SH-SY5Y (cell line): ENCODE data around the gene CALML5.

ENCODE experiments used
- GATA2 ChIP-seq: IDR thresholded peaks from 2 replicates; pipeline ENCODE4 v1.6.1; 2011; ENCODE audit warnings: mild to moderate bottlenecking, low read depth, low read length
- GATA3 ChIP-seq: IDR thresholded peaks from 2 replicates; pipeline ENCODE4 v1.6.1; 2011; ENCODE audit warnings: low read depth, mild to moderate bottlenecking, low read length, moderate library complexity

The CALML5 gene

DNA sequence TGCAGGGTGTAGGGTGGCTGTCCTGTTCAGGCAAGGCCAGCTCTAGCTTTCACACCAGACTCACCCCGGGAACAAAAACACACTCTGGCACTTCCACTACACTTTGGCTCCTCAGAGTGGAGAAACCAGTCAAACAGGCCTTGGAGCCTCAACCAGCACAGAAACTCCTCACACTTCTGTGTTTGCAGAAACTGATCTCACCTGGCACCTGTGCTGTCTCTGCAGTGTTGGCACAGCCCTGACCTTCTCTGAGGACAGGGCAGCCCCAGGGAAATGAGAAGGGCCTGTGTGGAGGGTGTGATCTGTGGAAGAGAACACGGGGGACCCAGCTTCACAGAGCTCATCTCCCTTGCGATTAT lies 4.1 kb upstream of the CALML5 start:
- TF ChIP-seq GATA3 (no peak), GATA2 (no peak)

DNA sequence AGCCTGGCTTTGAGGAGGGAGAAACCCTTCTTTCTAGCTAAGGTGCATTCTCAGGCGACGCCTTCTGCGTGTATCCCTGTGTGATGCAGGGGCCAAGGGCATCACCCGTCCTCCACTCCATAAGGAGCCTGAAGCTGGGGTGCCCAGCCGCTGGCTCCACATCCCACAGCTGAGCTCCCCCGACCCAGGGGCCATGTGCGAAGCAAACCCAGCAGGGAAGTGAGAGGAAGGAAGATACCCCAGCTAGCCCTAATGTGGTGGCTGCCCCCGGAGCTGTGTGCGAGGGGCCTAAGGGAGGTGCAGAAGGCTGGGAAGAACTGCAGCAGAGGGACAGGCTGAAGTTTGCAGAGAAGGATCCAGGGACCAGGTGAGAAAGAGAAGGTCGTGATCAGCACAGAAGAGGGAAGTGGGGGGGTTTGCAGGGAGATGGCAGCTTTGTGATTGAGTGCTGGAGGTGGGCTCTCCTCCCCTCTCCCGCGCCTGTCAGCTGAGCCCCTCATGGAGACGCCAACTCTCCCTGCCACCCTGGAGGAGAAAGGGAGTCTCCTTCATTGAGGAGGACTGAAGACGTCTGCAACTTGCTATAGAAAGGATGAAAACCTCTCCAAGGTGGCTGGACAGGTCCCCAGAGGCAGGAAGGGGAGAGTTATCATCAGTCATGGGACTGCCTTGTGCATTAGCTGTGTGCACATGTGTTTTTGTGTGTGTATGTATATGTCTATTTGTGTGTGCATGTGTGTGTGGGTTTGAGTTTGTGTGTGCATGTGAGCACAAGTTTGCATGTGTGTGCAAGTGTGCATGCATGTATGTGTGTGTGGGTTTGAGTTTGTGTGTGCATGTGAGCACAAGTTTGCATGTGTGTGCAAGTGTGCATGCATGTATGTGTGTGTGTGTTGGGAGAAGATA lies 3.5 kb upstream of the CALML5 start:
- TF ChIP-seq GATA3 (no peak), GATA2 (no peak)

DNA sequence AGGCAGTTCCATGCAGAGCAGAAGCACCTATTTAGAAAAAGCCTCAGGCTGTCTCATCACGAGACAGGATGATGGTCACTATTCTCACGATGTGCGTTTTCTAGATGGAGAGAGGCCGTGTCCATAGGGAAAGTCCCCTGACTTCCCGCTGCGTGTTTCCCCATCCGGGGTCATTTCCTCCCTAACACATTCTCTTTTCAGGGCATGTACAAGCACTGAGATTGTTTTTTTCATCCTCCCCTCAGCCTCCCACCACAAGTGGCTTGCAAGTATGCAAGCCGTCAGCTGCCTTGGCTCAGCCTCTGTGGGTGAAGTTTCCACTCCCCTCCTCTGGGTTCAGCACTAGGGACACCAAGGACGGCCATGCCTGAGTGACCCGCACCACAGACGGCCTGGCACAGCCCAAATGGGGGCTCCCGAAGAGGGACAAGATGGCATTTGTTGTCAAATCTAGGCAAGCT lies 2.7 kb upstream of the CALML5 start:
- TF ChIP-seq GATA2 = no peak
- no peak for TF ChIP-seq GATA3

DNA sequence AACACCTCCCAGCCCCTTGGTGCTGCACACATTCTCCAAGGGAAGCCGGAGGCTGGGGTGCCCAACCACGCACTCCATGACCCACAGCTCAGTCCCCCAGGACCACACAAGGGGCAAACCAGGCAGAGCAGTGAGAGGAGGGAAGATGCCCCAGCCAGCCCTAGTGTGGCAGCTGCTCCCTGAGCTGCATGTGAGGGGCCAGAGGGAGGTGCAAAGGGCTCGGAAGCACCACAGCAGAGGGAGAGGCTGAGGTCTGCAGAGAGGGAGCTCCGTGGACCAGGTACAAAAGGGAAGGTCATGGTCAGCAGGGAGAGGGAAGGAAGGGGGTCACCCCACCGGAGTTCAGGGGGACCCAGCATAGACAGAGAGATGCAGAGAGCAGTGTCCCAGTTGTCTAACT lies 1.5 kb upstream of the CALML5 start:
- TF ChIP-seq GATA3 = no peak
- no peak for TF ChIP-seq GATA2

DNA sequence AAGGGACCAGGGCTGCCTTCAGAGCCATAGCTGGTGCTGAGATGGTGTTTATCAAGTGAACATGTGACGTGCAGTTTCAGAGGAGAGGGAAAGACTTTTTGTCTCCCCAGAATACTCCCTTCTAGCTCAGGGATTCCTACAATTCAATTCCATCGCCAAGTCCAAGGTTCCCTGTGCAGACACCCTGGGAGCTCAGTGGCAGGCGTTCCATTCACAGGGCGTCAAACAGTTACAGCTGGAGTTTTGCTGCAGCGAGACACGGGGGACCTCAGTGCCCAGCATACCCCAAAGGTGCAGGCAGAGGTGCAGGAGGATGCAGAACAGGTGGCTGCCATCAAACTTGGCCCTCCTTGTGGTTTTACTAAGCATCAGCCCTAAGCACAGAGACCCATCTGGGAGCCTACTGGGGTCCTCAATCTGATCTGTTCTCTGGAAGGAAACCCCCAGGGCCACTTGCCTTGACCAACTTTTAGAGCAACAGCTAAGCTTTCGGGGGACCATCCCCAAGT lies 846 bp upstream of the CALML5 start:
- TF ChIP-seq GATA3 (no peak), GATA2 (no peak)

DNA sequence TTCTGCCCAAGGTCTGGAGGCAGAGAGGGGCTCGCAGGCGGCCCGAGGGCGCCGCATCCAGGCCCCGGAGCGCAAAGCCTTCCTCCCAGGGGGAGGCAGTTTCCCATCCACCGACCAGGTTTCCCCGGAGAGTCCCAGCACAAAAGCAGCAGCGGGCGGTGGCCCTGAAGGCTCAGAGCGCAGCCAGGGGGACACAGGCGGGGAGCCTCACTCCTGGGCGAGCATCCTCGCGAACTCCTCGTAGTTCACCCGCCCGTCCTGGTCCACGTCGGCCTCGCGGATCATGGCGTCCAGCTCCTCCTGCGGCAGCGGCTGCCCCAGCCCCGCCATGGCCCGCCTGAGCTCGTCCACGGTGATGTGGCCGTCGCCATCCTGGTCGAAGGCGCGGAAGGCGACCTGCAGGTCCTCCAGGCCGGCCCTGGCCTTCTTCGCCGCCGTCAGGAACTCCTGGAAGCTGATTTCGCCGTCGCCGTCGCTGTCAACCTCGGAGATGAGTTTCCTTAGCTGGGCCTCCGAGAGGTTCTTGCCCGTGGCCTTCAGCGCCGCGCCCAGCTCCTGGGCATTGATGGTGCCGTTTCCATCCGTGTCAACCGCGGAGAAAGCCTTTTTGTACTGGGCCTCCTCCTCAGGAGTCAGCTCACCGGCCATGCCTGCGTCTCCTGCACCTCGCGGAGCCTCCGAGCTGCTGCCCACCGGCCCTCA lies 428 bp downstream of the CALML5 start:
- TF ChIP-seq GATA2 (no peak), GATA3 (no peak)

DNA sequence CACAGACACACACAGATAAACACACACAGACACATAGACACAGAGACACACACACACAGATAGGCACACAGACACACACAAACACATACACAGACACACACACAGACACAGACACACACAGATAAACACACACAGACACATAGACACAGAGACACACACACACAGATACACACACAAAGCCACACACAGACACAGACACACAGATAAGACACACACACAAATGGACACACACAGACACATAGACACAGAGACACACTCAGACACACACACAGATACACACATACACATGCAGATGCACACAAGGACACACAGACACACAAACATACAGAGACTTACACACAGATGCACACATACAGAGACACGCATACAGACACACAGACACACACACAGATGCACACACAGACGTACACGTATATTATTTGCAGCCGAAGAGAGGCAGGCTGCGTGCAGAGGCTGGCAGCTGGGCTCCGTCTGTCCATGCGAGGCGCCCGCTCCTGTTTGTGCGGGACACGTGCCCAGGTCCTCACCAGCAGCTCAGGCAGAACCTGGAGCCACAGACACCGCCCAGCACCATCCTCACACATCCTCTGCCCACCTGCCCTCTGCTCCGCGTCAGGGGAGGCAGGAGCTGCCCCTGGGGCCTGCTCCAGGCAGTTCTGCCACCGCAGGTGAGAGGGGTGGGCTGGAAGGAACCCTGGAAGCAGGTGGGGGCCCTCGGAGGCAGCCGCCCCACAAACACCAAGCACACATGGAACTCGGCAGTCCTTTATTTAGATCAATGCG lies 1.2 kb downstream of the CALML5 start:
- TF ChIP-seq GATA2 = no peak
- no peak for TF ChIP-seq GATA3

DNA sequence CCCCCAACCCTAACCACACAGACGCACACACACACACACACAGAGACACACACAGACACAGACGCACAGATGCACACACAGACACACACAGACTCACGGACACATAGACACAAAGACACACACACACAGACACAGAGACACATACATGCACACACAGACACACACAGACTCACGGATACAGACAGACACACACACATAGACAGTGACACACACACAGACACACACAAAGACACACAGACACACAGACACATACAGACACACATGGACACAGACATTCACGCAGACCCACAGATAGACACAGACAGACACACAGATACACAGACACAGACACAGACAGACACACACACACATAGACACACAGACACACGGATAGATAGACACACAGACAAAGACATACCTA lies 2.1 kb downstream of the CALML5 start:
- no peak for TF ChIP-seq GATA2
- TF ChIP-seq GATA3 = no peak

DNA sequence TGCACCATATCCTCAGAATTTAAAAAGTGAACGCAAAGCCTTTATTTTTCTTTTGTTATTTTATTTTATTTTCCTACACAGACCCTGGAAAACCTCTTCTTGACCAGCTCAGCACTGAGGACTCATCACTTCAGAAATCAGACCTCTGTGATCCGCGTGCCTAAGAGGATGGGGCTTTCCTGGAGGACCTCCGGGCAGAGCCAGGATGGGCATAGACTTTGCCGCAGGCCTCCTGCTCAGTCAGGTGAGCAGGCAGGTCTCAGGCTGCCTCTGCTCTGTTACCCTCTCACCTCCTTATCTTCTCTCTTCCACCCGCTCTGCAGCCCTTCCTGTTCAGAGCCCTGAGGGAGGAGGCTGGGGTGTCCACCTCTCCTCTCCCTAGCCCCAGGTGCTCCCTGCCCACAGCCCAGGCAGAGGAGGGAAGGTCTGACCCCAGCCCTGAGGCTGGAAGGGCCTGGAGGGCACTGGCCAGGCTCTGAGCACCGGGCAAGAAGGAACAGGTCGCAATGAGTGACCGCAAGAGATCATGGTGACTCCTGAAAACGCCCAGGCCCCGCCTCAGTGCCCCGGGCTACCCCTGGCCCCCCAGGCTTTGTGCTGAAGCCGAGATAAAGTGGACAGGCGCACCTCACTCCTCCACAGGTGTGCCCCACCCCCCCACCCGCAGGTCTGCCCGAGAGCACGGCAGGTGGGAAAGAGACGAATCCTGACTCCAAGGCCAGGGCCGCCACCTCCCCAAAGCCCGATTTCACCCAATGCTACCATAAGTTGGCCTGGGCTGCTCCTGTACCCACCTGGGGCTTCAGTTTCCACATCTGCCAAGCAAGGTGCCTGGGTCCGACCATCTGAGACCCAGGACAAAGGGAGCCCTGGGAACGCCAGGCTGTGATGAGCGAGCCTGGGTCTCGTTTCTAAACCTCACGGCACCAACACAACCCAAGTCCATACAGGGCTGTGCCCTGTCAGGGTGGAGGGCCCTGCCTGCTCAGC lies 2.8 kb downstream of the CALML5 start:
- TF ChIP-seq GATA3 = no peak
- TF ChIP-seq GATA2 = no peak

DNA sequence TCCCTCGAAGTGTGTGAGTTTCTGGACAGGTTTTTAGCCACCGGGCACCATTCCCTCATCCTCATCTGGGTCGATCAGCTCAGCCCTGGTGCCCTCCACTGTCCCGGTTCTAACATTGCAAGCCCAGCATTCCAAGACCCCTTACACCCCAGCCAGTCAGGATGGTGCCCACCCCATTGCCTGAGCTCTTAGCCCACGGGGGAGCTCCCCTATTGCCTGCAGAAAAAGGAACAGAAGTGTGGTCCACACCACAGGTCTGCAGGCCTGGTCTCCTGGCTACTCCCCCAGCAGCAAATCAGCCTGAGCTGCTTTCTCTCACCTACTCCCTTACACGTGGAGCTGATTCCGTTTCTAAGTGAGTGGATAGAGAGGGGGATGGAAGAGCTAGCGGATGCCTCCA lies 4.8 kb downstream of the CALML5 start:
- TF ChIP-seq GATA2 = no peak
- TF ChIP-seq GATA3 = no peak

DNA sequence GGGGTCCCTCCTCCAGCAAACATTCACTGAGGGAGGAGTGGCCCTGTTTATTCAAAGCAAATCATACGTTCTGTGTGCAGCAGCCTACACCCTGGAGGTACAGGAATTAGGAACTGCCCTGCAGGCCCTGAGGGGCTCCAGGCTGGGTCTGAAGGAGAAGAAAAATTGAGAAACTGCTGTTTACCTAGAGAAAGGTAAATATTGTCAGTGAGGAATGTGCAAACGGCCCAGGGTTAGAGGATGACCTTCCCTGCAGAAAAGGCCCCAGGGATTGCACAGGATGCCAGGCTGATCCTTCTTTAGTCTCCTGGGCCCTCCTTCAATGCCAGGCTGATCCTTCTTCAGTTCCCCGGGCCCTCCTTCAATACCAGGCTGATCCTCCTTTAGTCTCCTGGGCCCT lies 5.7 kb downstream of the CALML5 start:
- TF ChIP-seq GATA2 = no peak
- no peak for TF ChIP-seq GATA3

DNA sequence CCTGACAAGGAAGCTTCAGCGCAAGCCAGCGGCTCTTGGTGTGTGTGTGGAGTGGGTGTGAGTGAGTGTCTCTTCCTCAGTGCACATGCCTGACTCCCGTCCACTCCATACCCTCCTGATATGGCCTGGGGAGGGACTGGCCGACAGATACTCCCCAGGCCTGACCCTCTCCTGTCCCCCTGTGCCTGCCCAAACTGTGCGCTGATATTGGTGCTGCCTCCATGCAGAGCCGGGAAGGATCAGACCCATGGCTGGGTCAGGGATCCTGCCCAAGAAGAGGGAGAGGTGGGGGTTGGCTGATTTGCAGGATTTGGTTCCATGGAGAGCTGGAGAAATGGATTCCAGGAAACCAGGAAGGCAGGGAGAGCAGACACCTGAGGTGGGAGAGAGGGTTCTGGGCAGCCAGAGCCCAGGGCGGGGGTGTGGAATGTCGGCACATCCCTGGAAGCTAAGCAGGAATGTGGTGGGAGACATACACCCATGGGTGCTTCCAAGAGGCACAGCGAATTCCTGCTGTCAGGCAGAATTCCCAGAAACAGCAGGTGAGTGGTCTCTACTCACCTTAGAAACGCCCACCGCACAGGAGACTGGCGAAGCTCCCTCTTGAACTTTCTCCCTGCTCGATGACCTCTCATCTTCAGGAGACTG lies 6.3 kb downstream of the CALML5 start:
- TF ChIP-seq GATA2 (no peak), GATA3 (no peak)

DNA sequence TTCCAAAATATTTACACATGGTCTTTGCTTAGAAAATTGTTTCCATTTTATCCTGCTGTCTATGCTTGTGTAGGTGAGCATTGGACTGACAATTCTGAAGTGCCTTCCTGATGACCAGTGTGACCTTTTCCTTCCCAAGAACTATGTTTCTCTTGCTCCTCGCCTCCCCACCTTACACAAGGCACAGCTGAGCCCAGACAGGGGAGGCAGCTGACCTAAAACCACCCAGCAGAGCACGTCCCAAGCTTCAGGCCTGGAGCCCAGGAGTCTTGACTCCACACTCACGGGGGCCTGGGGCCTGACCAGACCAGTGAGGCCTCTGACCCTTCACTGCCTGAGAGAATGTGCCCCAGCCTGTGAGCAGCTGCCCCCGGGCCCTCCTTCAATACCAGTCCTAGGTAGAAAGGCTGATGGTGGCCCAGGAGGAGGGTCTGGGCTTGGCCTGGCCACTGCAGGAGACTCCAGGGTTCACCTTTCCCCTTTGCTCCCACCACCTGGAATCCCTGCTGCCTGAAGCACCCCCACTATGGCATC lies 7.0 kb downstream of the CALML5 start:
- no peak for TF ChIP-seq GATA2
- no peak for TF ChIP-seq GATA3
